NCI-H2171 treated with DMSO at 0.1 percent for 48 hours (cell line): ENCODE data around the gene CHM.
"Not testable (repeated sequence)": the region's sequence is repeated elsewhere in the genome, so short reads cannot be mapped to it uniquely, and the experiment has no call there.

Source experiments
- DNase-seq: peaks from one replicate; lab custom pipeline; 2025; lab: John Stamatoyannopoulos, UW

The CHM gene

DNA sequence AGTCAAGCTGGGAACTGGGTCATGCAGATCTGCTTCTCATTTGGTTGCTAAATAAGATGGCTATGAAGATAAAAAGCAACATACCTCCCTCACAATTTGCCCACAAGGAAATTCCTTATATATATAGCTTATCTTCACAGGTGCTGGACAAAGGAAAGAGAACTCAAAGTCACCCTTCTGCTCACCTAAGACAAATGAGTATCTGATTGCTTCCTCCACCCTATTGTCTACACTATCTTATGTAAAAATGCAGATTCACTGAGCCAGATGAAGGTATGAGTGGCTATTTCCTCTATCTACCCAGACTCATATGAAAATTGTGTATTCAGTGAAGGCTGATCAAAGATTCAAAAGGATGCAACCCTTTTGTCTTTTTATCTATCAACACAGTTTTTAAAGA is 50.8 kb downstream of the CHM start:
- DNase-seq, result no peak

DNA sequence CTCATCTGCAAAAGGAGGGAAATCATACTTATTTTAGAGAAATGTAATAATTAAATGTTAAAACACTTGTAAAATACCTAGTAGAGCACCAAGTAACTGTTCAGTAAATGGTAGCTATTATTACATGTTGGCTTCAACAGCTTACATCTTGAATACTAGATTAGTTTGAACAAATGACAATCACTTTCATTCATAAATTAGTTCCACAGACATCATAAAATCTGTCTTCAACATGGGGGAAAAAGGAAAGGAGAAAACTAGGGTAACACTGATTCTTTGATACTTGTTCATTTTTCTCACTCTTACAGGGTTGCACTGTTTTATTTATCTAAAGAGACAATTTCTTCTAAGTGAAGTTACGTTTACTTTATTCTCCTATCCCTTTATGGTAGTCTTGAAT is 51.7 kb downstream of the CHM start:
- no peak for DNase-seq

DNA sequence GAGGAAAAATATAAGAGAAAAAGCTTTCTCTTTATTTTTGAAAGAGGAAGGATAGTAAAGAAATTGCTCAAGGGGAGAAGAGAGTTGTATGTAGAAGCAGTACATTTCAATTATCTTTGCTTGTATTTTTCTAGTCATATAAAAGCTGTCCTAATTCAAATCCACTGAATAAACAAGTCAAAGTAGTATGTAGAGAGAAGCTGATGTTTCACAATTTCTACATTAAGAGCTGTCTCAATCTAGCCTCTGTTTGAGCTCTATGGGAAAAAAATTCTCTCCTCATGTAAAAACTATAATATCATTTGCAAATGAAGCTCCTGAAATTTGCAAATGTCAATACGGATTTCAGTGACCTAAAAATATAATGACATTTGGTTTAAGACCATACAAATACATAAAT is 52.6 kb downstream of the CHM start:
- no peak for DNase-seq

DNA sequence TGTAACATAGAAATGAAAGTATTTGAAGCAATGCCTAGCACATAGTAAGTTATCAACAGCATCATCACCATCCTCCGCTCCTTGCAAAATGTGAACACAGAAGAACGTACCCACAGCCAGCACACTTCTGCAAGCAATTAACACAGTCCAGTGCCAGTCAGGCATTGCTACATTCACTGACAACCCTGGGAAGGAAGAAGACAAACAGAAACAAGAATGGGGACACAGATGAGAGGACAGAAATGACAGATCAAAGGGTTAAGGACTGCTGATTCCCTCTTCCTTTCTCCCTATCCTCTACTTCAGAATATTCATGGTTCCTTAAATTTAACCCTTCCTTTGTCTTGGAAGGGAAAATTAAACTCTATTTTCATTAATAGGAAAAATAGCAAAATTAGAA is 53.1 kb downstream of the CHM start:
- DNase-seq, result no peak

DNA sequence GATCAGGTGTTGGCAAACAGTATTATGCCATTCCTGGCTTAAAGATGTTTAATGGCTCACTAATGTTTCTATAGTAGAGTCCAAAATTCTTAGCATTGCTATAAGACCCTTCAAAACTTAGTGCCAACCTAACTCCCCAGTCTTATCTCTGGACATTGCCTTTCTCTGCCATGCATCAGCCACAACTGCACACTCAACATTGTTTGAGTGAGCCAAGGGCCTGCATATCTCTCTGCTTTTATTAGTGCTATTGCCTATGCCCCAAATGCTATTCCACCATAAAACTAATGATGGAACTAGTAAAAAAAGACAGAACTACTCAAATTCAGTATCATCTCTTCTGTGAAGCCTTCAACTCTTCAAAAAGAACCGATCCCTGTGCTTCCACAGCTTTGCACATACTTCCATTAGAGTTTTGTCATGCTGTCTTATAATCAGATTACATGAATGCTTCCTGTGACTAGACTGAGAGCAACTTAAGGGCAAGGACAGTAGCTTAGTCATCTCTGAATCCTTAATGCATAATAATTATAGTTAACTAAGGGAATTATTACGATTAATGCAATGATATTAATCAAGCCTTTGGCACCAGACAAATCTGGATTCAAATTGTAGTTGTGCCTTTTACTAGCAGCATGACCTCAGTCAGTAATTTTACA is 53.7 kb downstream of the CHM start:
- no peak for DNase-seq

DNA sequence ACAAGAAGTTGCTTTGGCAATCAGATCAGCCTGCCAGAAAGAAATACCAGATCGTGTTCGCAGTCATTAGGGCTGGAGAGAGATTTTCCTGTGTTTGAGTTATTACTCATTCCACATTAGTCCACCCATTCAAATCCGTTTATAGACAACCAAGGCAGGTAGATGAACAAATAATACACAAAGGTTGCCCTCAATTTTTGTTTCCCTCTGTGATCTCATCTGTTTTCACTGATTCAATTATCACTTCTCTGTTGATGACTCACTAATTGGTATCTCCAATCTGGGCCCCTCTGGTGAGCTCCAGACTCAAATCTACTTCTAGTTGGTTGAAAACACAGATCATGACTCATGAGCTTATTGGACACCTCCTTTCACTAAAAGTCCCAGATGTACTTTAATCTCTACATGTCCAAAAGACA is 54.5 kb downstream of the CHM start:
- no peak for DNase-seq

DNA sequence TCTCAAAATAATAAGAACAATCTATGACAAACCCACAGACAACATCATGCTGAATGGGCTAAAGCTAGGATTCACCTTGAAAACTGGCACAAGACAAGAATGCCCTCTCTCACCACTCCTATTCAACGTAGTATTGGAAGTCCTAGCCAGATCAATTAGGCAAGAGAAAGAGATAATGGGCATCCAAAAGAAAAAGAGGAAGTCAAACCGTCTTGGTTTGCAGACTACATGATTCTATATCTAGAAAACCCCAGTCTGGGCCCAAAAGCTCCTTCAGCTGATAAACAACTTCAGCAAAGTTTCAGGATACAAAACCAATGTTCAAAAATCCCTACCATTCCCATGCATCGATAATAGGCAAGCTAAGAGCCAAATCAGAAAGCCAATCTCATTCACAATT is 59.0 kb downstream of the CHM start:
- DNase-seq, result no peak

DNA sequence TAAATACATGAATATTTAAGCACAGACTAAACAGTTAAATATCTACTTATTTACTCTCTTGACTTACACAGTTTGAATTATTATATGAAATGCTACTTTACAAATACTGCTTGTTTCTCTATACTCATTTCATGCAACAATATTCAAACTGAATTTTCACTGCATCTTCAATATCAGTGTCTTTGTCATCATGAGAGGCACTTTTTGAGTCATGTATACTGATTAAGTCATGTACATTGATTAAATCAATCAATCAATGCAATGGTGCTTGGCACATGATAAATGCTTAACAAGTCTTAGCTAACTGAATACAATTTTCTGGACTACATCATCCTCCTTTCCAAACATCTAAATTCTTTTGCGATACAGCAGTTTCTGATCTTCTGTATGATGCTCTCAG is 67.1 kb downstream of the CHM start:
- DNase-seq, result no peak

DNA sequence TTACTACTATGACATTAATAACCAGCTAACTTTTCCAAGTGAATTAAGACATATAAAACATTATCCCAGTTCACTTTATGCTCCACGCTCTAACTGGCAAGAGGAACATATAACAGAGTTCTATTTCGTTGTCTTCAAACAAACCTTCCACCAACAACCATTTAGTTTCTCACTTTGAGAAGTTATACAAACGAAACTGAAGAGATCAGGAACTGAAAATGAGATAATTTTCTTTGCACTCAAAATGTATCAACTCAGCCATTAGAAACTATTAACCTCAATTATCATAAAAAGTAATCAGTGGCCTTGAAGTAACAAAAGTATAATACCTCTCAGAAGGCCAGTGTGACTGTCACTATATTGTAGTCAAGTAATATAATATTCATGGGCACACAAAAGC is 70.1 kb downstream of the CHM start:
- DNase-seq, result no peak

DNA sequence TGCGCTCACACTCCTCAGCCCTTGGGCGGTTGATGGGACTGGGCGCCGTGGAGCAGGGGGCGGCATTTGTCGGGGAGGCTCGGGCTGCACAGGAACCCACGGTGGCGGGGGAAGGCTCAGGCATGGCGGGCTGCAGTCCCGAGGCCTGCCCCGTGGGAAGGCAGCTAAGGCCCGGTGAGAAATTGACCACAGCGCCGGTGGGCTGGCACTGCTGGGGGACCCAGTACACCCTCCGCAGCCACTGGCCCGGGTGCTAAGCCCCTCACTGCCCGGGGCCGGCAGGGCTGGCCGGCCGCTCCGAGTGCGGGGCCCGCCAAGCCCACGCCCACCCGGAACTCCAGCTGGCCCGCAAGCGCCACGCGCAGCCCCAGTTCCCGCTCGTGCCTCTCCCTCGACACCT is 75.0 kb downstream of the CHM start:
- not testable (repeated sequence) for DNase-seq

DNA sequence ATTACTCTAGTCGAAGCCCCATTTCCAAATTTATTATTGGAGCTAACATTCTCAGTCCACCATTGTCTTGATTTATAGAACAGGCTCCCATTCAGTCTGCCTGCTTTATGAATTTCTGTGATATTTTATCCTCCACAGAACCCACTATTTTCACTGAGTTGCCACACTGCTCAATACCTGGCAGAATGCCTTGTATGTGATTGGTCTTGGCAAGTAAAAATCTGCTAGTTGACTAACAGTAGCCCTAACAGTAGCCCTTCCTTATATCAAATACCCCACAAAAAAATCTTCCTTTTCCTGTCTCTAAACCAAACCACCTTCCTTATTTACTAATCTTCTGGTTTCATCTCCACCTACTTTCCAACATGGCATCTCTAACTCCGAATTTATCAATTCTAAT is 82.6 kb downstream of the CHM start:
- no peak for DNase-seq

DNA sequence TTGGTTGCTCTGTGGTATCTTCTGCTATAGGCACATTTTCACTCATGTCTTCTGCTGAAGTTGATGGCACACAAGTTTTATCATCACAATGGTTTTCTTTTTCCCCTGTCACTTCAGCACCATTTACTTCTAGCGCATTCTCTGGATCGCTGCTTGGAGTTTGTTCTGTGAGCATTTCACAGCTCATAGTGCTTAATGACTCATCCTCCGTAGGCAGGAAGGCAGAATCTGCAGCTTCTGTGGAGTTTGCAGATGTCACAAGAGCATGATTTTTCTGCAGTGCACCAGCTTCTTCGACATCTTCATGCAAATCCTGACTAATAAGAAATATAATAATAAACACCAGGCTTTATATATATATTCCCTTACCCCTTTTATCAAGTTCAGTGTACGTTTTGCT is 83.6 kb downstream of the CHM start:
- no peak for DNase-seq

DNA sequence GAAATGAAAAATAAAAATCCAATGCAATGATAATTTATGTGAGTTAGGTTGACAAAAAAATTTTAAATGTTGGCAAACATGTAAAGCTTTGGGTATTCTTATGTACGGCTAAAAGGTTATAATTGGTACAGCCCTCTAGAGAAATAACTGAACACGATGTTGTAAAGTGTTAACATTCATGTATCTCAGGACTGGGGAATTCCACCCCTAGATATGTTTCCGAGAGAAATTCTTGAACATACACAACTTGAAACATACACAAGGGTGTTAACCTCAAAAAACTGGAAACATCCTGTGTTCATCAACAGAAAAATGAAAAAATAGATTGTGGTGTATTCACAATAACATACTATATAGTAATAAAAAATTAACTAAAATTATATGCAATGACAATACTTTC is 91.8 kb downstream of the CHM start:
- no peak for DNase-seq

DNA sequence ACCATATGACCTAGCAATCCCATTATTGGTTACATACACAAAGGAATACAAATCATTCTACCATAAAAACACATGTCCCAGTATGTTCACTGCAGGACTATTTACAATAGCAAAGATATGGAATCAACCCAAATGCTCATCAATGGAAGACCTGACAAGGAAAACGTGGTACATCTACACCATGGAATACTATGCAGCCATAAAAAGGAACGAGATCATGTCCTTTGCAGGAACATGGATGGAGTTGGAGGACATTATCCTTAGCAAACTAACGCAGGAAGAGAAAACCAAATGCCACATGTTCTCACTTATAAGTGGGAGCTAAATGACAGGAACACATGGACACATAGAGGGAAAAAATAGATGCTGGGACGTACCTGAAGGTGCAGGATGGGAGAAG is 102.6 kb downstream of the CHM start:
- not testable (repeated sequence) for DNase-seq

DNA sequence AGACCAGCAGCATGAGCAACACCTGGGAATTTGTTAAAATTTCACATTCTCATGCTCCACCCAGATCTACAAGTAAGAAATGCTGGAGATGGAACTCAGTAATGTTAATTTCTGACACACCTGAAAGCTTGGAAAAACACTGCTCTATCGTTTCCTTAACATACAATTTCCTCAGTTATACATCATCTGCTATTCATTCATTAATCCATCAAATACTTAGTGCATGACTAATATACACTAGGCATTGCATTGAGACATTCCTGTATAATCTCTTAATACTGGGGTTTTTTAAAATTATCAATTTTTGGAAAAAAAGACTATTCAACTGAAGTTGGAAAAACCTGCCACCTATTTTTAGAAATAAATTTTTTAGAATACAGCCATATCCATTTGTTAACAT is 106.1 kb downstream of the CHM start:
- no peak for DNase-seq

DNA sequence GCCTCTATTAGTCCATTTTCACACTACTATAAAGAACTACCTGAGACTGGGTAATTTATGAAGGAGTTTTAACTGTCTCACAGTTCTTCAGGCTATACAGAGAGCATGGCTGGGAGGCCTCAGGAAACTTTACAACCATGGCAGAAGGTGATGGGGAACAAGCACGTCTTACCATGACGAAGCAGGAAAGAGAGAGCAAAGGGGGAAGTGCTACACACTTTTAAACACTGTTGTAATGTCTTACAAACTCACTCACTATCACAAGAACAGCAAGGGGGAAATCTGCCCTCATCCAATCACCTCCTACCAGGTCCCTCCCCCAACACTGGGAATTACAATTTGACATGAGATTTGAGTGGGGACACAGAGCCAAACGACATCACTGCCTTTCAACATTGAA is 107.4 kb downstream of the CHM start:
- not testable (repeated sequence) for DNase-seq

DNA sequence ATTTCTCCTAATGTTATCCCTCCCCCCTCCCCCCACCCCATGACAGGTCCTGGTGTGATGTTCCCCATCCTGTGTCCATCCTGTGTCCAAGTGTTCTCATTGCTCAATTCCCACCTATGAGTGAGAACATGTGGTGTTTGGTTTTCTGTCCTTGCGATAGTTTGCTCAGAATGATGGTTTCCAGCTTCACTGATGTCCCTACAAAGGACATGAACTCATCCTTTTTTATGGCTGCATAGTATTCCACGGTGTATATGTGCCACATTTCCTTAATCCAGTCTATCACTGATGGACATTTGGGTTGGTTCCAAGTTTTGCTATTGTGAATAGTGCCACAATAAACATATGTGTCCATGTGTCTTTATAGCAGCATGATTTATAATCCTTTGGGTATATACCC is 113.0 kb downstream of the CHM start:
- DNase-seq, result not testable (repeated sequence)

DNA sequence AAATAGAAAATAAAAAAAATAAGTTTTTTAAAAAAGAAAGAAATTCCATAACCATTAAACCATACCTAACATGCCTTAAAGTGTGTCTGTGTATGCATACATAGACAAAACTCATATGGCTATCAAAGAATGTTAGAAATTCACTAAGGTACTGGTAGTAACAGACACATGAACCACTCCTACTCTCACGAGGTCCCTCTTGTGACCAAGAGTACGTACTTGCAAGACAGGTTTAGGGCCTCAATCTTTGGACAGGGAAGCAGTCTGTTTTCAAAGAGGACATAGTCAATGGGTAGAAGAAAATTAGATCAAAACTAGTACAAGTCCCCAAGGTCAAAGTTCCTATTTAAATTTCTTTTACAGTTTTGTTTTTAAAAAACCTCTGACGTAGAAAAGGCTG is 117.3 kb downstream of the CHM start:
- no peak for DNase-seq

DNA sequence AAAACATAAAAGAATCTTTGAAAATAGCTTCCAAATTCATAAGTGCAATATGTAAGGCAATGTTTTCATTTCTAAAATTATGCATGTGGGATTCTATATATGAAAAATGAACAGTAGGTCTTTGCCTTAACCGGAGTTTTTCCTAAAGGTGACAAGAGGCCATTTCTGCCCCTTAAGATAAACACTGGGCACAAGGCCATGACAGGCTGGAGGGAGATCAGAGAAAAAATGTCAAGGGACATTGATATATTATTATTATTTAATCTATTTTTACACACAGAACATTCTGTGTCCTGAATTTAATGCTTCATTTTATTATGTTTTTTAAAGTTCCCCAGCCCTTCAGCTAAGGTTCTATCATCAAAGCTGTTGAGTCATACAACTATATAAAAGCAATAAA is 118.8 kb downstream of the CHM start:
- no peak for DNase-seq

DNA sequence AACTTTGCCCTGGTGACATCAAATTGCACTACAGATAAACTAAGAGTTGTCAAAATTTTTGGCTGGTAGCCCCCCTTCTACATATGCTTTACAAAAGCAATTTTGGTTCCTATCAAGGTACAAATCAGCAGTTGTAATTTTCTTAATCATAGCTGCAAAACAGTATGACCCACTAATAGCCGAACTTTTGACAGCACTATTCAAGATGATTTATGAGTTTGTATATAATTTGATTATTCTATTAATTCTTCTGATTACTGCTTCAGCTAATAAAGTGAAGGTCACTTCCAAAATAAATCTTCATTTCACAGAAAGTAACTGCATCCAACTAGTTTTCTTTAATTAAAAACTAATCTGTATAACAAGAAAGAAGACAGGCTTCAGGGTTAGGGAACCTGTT is 119.6 kb downstream of the CHM start:
- DNase-seq, result no peak

DNA sequence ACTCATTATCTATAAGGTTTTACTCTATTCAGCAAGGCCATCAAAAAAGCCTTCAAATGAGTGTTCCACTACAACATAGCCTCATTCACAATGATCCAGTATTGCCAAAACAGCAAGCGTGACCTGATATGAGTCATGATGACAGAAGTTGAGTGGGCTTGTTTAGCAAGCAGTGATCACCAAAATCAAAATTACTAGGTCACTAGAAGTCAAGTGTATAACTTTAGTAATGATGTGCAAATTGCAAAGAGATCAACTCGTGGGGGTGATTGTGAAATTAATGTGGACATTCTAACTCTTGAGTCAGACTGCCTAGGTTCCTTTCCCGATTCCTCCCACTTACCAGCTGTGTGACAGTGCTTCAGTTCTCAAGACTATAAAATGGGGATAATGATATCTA is 124.5 kb downstream of the CHM start:
- no peak for DNase-seq

DNA sequence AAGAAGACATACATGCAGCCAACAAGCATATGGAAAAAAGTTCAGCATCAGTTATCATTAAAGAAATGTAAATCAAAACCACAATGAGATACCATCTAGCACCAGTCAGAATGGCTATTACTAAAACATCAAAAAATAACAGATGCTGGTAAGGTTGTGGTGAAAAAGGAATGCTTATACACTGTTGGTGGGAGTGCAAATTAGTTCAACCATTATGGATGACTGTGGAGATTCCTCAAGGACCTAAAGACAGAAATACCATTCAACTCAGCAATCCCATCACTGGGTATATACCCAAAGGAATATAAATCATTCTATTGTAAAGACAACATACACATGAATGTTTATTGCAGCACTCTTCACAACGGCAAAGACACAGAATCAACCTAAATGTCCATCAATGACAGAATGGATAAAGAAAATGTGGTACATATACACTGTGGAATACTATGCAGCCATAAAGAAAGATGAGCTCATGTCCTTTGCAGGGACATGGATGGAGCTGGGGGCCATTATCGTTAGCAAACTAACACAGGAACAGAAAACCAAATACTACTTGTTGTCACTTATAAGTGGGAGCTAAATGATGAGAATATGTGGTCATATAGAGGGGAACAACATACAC is 130.6 kb downstream of the CHM start:
- DNase-seq, result not testable (repeated sequence)

DNA sequence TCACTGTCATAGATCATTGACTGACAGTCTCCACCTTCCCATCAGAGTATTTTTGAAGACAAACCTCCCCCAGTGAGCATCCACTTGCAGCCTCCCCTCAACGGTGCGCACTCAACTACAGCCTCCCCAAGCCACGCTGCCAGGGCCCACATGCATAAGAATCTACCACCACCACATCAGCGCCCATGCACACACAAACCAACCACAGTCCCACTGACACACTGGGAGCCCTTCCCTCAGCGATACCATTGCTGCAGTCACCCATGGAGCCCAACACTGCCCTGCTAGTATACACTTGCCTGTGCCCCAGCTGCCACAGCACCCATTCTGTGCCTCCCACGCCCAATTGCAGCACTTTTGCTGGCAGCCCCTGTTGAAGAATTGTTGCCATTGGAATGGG is 132.9 kb downstream of the CHM start:
- DNase-seq, result no peak

DNA sequence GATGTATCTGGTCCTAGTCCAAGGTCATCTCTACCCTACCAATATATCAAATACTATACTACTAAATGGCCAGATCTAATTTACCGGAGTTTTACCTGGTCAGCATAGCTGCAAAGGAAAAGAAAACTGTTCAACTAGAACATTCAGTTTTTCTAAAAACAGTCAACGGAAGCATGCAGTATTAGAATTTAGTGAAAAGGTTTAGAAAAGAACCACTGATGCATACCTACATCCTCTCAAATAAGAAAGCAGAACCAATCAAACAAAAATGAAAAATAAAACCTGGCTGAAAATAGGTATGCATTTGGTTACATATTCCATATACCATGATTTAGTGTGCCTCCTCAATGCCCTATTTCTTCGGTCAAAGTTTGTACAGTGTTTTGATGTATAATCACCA is 140.0 kb downstream of the CHM start:
- no peak for DNase-seq
